ENCODE data around the gene HOXD12. TPM values are rescaled to one million over a fixed set of nuclear protein-coding genes. Genes with fewer than 3 reads are reported as not detected.

HOXD12 gene
- polyA plus RNA-seq, 1 donor from 2014 or later = not detected

DNA sequence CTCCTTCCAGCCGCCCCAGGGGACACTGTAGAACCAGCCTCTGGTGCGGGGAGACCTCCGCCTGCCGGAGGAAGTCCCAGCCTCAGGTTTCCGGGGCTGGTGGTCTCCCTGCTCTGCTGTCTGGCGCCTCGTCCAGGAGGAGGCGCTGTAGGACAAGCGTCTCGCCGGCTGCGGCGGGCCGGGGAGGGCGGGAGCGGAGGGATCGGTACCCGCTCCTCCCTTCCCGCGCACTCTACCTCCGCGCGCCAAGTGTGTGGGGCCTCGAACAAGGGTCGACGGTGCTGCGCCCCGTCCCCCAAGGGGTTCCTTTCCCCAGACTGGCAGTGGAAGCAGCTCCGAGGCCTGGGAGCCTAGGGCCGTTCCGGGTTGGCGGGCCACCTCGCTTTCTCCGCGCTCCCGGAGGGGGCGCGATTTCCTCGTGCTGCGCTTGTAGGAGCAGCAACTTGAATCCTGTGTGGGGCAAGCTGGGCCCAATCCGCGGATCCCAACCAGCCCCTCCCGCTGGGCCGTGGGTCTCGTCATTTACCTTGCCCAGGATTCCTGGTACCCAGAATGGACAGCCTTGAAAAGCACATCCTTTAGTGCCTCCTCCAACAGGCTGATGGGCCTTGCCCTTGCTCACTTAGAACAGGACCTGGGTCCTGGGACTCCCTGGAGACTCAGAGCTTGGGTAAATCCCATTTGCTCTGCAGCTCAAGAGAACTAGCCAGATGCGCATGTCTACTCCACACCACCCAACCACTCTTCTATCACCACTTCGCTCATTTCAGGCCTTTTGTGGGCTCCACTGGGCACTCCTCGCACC lies 41.1 kb downstream of the HOXD12 start:
- Histone ChIP-seq H3K9me3 (ENCODE audit: low read length) (peaks cover 4% of the 10 kb centered on the region), H3K4me3 (ENCODE audit: low read length) (peak overlapping the region; percentile 61), H2AFZ (ENCODE audit: low read depth, low read length) (no peak overlapping the region), H3K79me2 (replicated peaks; ENCODE audit: insufficient read depth, low read length) (no peaks in the 10 kb centered on the region), H3K9ac (ENCODE audit: low read length) (no peak overlapping the region), H3K27ac (ENCODE audit: low read length) (no peak overlapping the region), H3K36me3 (ENCODE audit: insufficient read depth, low read length) (no peaks in the 10 kb centered on the region), H3K27me3 (ENCODE audit: insufficient read depth, low read depth, low read length) (peaks cover 99% of the 10 kb centered on the region), H3F3A (ENCODE audit: insufficient read depth, low read length, poor library complexity, severe bottlenecking) (no peaks in the 10 kb centered on the region), H4K20me1 (ENCODE audit: insufficient read depth) (no peaks in the 10 kb centered on the region), H3K4me2 (ENCODE audit: low read length) (no peak overlapping the region), H3K9me2 (ENCODE audit: insufficient read depth, low read length) (no peaks in the 10 kb centered on the region)
- TF ChIP-seq TAF1 (IDR thresholded peaks at IDR 0.05; ENCODE audit: low read depth) (no peak), EZH2 (IDR thresholded peaks at IDR 0.05; ENCODE audit: borderline replicate concordance, insufficient read depth, low read length, poor library complexity, severe bottlenecking) (no peak), EP300 (conservative IDR thresholded peaks at IDR 0.05; ENCODE audit: poor library complexity, severe bottlenecking) (no peak), RAD21 (conservative IDR thresholded peaks at IDR 0.05) (peak; percentile 87), POLR2AphosphoS5 (IDR thresholded peaks at IDR 0.05) (no peak), MXI1 (conservative IDR thresholded peaks at IDR 0.05; ENCODE audit: poor library complexity, severe bottlenecking) (no peak), SMC3 (conservative IDR thresholded peaks at IDR 0.05; ENCODE audit: poor library complexity) (peak; percentile 91)
- TF ChIP-seq, protein P1, sequence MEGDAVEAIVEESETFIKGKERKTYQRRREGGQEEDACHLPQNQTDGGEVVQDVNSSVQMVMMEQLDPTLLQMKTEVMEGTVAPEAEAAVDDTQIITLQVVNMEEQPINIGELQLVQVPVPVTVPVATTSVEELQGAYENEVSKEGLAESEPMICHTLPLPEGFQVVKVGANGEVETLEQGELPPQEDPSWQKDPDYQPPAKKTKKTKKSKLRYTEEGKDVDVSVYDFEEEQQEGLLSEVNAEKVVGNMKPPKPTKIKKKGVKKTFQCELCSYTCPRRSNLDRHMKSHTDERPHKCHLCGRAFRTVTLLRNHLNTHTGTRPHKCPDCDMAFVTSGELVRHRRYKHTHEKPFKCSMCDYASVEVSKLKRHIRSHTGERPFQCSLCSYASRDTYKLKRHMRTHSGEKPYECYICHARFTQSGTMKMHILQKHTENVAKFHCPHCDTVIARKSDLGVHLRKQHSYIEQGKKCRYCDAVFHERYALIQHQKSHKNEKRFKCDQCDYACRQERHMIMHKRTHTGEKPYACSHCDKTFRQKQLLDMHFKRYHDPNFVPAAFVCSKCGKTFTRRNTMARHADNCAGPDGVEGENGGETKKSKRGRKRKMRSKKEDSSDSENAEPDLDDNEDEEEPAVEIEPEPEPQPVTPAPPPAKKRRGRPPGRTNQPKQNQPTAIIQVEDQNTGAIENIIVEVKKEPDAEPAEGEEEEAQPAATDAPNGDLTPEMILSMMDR (IDR thresholded peaks at IDR 0.05; ENCODE audit: poor library complexity, severe bottlenecking) = peak; percentile 77
- TF ChIP-seq, protein P2, sequence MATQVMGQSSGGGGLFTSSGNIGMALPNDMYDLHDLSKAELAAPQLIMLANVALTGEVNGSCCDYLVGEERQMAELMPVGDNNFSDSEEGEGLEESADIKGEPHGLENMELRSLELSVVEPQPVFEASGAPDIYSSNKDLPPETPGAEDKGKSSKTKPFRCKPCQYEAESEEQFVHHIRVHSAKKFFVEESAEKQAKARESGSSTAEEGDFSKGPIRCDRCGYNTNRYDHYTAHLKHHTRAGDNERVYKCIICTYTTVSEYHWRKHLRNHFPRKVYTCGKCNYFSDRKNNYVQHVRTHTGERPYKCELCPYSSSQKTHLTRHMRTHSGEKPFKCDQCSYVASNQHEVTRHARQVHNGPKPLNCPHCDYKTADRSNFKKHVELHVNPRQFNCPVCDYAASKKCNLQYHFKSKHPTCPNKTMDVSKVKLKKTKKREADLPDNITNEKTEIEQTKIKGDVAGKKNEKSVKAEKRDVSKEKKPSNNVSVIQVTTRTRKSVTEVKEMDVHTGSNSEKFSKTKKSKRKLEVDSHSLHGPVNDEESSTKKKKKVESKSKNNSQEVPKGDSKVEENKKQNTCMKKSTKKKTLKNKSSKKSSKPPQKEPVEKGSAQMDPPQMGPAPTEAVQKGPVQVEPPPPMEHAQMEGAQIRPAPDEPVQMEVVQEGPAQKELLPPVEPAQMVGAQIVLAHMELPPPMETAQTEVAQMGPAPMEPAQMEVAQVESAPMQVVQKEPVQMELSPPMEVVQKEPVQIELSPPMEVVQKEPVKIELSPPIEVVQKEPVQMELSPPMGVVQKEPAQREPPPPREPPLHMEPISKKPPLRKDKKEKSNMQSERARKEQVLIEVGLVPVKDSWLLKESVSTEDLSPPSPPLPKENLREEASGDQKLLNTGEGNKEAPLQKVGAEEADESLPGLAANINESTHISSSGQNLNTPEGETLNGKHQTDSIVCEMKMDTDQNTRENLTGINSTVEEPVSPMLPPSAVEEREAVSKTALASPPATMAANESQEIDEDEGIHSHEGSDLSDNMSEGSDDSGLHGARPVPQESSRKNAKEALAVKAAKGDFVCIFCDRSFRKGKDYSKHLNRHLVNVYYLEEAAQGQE (IDR thresholded peaks at IDR 0.05; ENCODE audit: borderline replicate concordance) = no peak

DNA sequence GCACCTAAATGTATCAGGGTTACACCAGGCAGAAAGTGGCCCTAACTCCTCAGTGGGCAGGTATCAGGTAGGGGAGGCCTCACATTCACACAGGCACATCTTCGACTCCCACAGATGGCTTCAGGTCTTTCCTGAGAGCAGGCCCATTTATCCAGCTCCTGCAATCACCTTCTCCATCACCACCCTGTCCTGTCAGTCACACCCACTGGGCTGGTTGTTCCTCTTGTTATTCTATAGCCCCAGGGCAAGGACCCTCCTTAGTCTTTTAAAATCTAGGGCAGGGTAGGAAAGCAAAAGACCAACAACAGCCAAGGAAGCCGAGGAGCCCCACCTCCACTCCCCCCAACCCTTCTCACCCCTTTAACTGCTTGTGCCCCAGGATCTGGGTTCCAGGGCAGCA lies 42.7 kb downstream of the HOXD12 start:
- H3K9ac ChIP-seq (ENCODE audit: low read length) = no peak overlapping the region
- H3K36me3 ChIP-seq (ENCODE audit: insufficient read depth, low read length) = no peaks in the 10 kb centered on the region
- no peak overlapping the region for H2AFZ ChIP-seq (ENCODE audit: low read depth, low read length)
- H3K9me2 ChIP-seq (ENCODE audit: insufficient read depth, low read length) = no peaks in the 10 kb centered on the region
- no peak overlapping the region for H3K4me2 ChIP-seq (ENCODE audit: low read length)
- peaks cover 99% of the 10 kb centered on the region for H3K27me3 ChIP-seq (ENCODE audit: insufficient read depth, low read depth, low read length)
- no peaks in the 10 kb centered on the region for H4K20me1 ChIP-seq (ENCODE audit: insufficient read depth)
- no peak overlapping the region for H3K27ac ChIP-seq (ENCODE audit: low read length)
- H3F3A ChIP-seq (ENCODE audit: insufficient read depth, low read length, poor library complexity, severe bottlenecking) = no peaks in the 10 kb centered on the region
- H3K9me3 ChIP-seq (ENCODE audit: low read length) = peaks cover 4% of the 10 kb centered on the region
- H3K79me2 ChIP-seq (replicated peaks; ENCODE audit: insufficient read depth, low read length) = no peaks in the 10 kb centered on the region
- H3K4me3 ChIP-seq (ENCODE audit: low read length) = no peak overlapping the region
- TF ChIP-seq EZH2 (IDR thresholded peaks at IDR 0.05; ENCODE audit: borderline replicate concordance, insufficient read depth, low read length, poor library complexity, severe bottlenecking) (no peak), SMC3 (conservative IDR thresholded peaks at IDR 0.05; ENCODE audit: poor library complexity) (no peak), EP300 (conservative IDR thresholded peaks at IDR 0.05; ENCODE audit: poor library complexity, severe bottlenecking) (no peak), TAF1 (IDR thresholded peaks at IDR 0.05; ENCODE audit: low read depth) (no peak), POLR2AphosphoS5 (IDR thresholded peaks at IDR 0.05) (no peak), RAD21 (conservative IDR thresholded peaks at IDR 0.05) (no peak), MXI1 (conservative IDR thresholded peaks at IDR 0.05; ENCODE audit: poor library complexity, severe bottlenecking) (no peak)
- TF ChIP-seq, protein P2 (IDR thresholded peaks at IDR 0.05; ENCODE audit: borderline replicate concordance) = no peak
- TF ChIP-seq, protein P1 (IDR thresholded peaks at IDR 0.05; ENCODE audit: poor library complexity, severe bottlenecking) = no peak

Data from neural cell (in vitro differentiated cells).